Brain microvascular endothelial cell (primary cell): ENCODE results near the gene TSPAN7.

Experiments used
- DNase-seq: peaks from one replicate; pipeline ENCODE4 v3.0.0-alpha.2; 2020
- H3K27ac ChIP-seq: fragments of 250-450 bp; sonication (Bioruptor Pico); 2 replicates; pipeline ENCODE4 v1.5.1; 2020; ENCODE audit warnings: mild to moderate bottlenecking, moderate library complexity
- H3K27me3 ChIP-seq: fragments of 250-450 bp; sonication (Bioruptor Pico); replicated peaks from 2 replicates; pipeline ENCODE4 v1.5.1; 2020; ENCODE audit warnings: mild to moderate bottlenecking
- H3K36me3 ChIP-seq: fragments of 250-450 bp; sonication (Bioruptor Pico); replicated peaks from 2 replicates; pipeline ENCODE4 v1.5.1; 2020; ENCODE audit warnings: mild to moderate bottlenecking
- H3K4me3 ChIP-seq: 2 replicates; pipeline ENCODE4 v1.5.1; 2011; ENCODE audit warnings: low read depth, mild to moderate bottlenecking, control low read depth, low read length, moderate library complexity
- in situ Hi-C: cut with HindIII; loops from 2 replicates; pipeline ENCODE4 v1.10.0; 2017; ENCODE audit warnings: low sequenced_read_pairs, low pct_ligation_motif_present
- TF ChIP-seq, protein P1 (sequence below): IDR thresholded peaks from 2 replicates; pipeline ENCODE4 v1.5.1; 2011; ENCODE audit warnings: low read depth, mild to moderate bottlenecking, moderate library complexity, low read length, control low read depth, inconsistent platforms; ENCODE audit errors: missing control alignments

The TSPAN7 gene

GRCh38 chrX:38560776-38561125 is 591 bp upstream of the TSPAN7 start:
- peak overlapping the region; percentile 49 for H3K4me3 ChIP-seq
- TF ChIP-seq, protein P1, sequence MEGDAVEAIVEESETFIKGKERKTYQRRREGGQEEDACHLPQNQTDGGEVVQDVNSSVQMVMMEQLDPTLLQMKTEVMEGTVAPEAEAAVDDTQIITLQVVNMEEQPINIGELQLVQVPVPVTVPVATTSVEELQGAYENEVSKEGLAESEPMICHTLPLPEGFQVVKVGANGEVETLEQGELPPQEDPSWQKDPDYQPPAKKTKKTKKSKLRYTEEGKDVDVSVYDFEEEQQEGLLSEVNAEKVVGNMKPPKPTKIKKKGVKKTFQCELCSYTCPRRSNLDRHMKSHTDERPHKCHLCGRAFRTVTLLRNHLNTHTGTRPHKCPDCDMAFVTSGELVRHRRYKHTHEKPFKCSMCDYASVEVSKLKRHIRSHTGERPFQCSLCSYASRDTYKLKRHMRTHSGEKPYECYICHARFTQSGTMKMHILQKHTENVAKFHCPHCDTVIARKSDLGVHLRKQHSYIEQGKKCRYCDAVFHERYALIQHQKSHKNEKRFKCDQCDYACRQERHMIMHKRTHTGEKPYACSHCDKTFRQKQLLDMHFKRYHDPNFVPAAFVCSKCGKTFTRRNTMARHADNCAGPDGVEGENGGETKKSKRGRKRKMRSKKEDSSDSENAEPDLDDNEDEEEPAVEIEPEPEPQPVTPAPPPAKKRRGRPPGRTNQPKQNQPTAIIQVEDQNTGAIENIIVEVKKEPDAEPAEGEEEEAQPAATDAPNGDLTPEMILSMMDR, result no peak
- no peak overlapping the region for H3K27ac ChIP-seq

DNA sequence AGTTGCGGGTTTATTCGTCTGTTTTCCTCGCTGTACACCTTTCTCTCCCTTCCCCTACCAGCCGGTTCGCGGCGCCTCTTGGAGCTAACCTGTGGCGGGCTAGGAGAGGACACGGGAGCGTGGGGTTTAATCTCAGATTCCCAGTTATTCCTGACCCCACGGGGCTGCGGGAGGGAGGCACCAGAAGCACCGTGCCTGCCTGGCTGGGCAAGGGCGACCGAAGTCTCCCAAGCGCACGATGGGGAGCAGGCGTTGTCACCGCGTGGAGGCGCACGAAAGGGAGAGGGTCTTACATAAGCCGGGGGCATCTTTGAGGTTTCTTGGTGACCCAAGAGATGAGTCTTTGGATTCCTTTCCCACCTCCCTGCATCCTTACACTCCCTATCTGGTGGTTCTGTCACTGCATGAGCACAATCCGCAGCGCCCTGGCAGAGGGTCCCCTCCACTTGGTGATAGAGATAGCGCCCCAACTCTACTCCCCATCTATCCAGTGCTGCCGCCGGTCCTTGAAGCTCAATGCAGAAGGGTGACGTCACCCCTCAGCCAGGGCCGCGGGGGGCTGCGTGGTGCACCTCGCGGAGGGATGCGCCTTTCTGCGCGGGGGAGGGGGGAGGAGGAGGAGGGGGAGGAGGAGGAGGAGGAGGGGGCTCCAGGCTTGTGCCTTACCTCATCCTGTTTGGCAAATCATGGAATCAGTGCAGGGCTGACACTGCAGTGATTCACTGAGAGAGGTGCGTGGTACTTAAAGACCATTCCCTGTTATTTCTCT is 793 bp downstream of the TSPAN7 start:
- peak overlapping the region; percentile 47 for H3K4me3 ChIP-seq
- in situ Hi-C loops, result no loop called here
- DNase-seq, result no peak

More at GRCh38 chrX:38560776-38561125, 591 bp upstream of the TSPAN7 start:
- in situ Hi-C loops, result no loop called here
- no peak for DNase-seq
- H3K27me3 ChIP-seq, result no peaks in the 10 kb centered on the region
- no peaks in the 10 kb centered on the region for H3K36me3 ChIP-seq

GRCh38 chrX:38563030-38563429 is 1.7 kb downstream of the TSPAN7 start:
- no peak overlapping the region for H3K4me3 ChIP-seq
- in situ Hi-C loops, result no loop called here

More for the DNA sequence above, 793 bp downstream of the TSPAN7 start:
- Histone ChIP-seq H3K36me3 (no peaks in the 10 kb centered on the region), H3K27ac (no peak overlapping the region), H3K27me3 (no peaks in the 10 kb centered on the region)
- TF ChIP-seq, protein P1, result no peak

GRCh38 chrX:38570396-38570795 is 9.1 kb downstream of the TSPAN7 start:
- no peak for DNase-seq
- TF ChIP-seq, protein P1, result no peak
- no peaks in the 10 kb centered on the region for H3K27me3 ChIP-seq
- in situ Hi-C loops, result no loop called here
- H3K36me3 ChIP-seq, result no peaks in the 10 kb centered on the region
- H3K4me3 ChIP-seq, result no peak overlapping the region
- no peak overlapping the region for H3K27ac ChIP-seq

More at GRCh38 chrX:38563030-38563429, 1.7 kb downstream of the TSPAN7 start:
- no peak for DNase-seq
- TF ChIP-seq, protein P1, result no peak
- H3K27me3 ChIP-seq, result no peaks in the 10 kb centered on the region
- no peak overlapping the region for H3K27ac ChIP-seq
- no peaks in the 10 kb centered on the region for H3K36me3 ChIP-seq

DNA sequence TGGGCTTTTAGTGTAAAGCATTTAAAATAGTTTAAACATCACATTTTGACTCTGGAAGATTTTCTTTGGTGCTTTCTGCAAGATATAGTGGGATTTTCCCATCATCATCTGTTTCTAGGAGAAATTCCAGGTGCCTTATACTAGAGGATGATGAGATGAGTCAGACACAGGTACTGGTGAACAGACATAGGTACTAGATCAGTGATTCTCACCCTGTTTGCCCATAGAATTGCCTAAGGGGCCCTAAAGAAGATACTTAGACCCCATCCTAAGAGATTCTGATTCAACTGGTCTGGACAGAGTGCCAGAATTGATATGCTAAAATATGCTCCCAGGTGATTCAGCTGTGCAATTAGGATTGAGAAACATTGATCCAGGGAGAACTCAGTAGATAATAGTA is 9.7 kb downstream of the TSPAN7 start:
- H3K36me3 ChIP-seq, result no peaks in the 10 kb centered on the region
- no peaks in the 10 kb centered on the region for H3K27me3 ChIP-seq
- no peak for DNase-seq
- in situ Hi-C loops, result no loop called here
- H3K27ac ChIP-seq, result no peak overlapping the region
- H3K4me3 ChIP-seq, result no peak overlapping the region
- TF ChIP-seq, protein P1, result no peak

DNA sequence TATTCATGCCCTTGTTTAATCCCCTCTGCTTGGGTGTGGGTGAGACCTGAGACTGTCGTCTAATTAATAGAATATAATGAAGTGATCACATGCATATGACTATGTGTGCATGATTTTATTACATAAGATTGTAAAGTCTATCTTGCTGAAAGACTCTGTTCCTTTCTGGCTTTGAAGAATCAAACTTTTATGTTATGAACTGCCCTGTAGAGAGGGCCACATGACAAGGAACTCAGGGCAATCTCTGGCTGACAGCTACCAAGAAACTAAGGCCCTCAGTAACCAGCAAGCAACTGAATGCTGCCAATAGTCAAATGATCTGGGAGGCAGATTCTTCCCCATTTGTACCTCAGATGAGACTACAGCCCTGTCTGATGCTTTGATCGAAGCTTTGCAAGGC is 13.5 kb downstream of the TSPAN7 start:
- H3K4me3 ChIP-seq, result no peak overlapping the region
- DNase-seq, result no peak
- TF ChIP-seq, protein P1, result no peak
- H3K36me3 ChIP-seq, result no peaks in the 10 kb centered on the region
- in situ Hi-C loops, result no loop called here
- H3K27ac ChIP-seq, result no peak overlapping the region
- H3K27me3 ChIP-seq, result no peaks in the 10 kb centered on the region
